Large intestine (tissue), 3 donors: ENCODE measurements around the gene CNTLN. TPM values are rescaled to one million over a fixed set of nuclear protein-coding genes. Genes with fewer than 3 reads are reported as not detected.

Source experiments
- DNase-seq, 2 donors: peaks; one replicate each; pipeline versions ENCODE4 v3.0.0 to v3.0.0-alpha.2; 2013
- H3K27ac ChIP-seq: one replicate; pipeline ENCODE4 v1.5.1; 2013; ENCODE audit warnings: low read length
- H3K27me3 ChIP-seq: 2 replicates; pipeline ENCODE4 v1.6.1; 2013; ENCODE audit warnings: low read length; ENCODE audit not compliant: control insufficient read depth, insufficient read depth
- H3K36me3 ChIP-seq: 2 replicates; pipeline ENCODE4 v1.6.1; 2013; ENCODE audit warnings: low read length; ENCODE audit not compliant: control insufficient read depth, insufficient read depth
- H3K4me1 ChIP-seq: one replicate; pipeline ENCODE4 v1.6.1; 2013; ENCODE audit warnings: low read length; ENCODE audit not compliant: control insufficient read depth, insufficient read depth
- H3K4me3 ChIP-seq: one replicate; pipeline ENCODE4 v1.5.1; 2013; ENCODE audit warnings: low read length
- H3K9me3 ChIP-seq: one replicate; pipeline ENCODE4 v1.6.1; 2013; ENCODE audit warnings: mild to moderate bottlenecking, low read depth, low read length, moderate library complexity; ENCODE audit not compliant: control insufficient read depth
- WGBS: methylation state at CpG from one replicate; pipeline ENCODE4 v1.1.5; 2013; ENCODE audit warnings: low lambda C conversion rate; ENCODE audit not compliant: insufficient coverage; 5-methylcytosine and 5-hydroxymethylcytosine counted together
- polyA plus RNA-seq: library from polyadenylated mRNA; unstranded; fragments of 120-200 nt; gene quantifications from one replicate; pipeline ENCODE4 v1.2.1, GENCODE V29; 2013

The CNTLN gene
- polyA plus RNA-seq, 1 donor = 4.5 TPM

- Histone ChIP-seq H3K27ac (no peak overlapping the region), H3K27me3 (no peaks in the 10 kb centered on the region), H3K9me3 (peaks cover 5% of the 10 kb centered on the region), H3K4me1 (no peaks in the 10 kb centered on the region), H3K4me3 (no peak overlapping the region), H3K36me3 (no peaks in the 10 kb centered on the region)
- 100% methylated on average over 1 of the region's 41 CpGs for WGBS
- no peak for DNase-seq
These were observed 160.2 kb downstream of the CNTLN start for GRCh38 chr9:17294822-17295624.

GRCh38 chr9:17315341-17315740 lies 180.5 kb downstream of the CNTLN start:
- Histone ChIP-seq H3K4me1 (no peaks in the 10 kb centered on the region), H3K27me3 (no peaks in the 10 kb centered on the region), H3K36me3 (no peaks in the 10 kb centered on the region), H3K27ac (no peak overlapping the region), H3K9me3 (no peaks in the 10 kb centered on the region), H3K4me3 (no peak overlapping the region)
- no peak for DNase-seq

- no peak overlapping the region for H3K4me3 ChIP-seq
- no peak for DNase-seq
- H3K36me3 ChIP-seq = no peaks in the 10 kb centered on the region
- H3K4me1 ChIP-seq = no peaks in the 10 kb centered on the region
- no peak overlapping the region for H3K27ac ChIP-seq
- H3K9me3 ChIP-seq = no peaks in the 10 kb centered on the region
- no peaks in the 10 kb centered on the region for H3K27me3 ChIP-seq
- WGBS = 80% methylated on average over 1 of the region's 4 CpGs
These were observed 184.0 kb downstream of the CNTLN start for GRCh38 chr9:17318821-17319320.

GRCh38 chr9:17319864-17320263 lies 185.0 kb downstream of the CNTLN start:
- 25% methylated on average over 1 of the region's 1 CpG for WGBS
- Histone ChIP-seq H3K4me1 (no peaks in the 10 kb centered on the region), H3K4me3 (no peak overlapping the region), H3K27ac (no peak overlapping the region), H3K27me3 (no peaks in the 10 kb centered on the region), H3K36me3 (no peaks in the 10 kb centered on the region), H3K9me3 (no peaks in the 10 kb centered on the region)
- no peak for DNase-seq

GRCh38 chr9:17322882-17323864 lies 188.3 kb downstream of the CNTLN start:
- H3K9me3 ChIP-seq = no peaks in the 10 kb centered on the region
- H3K36me3 ChIP-seq = no peaks in the 10 kb centered on the region
- no peaks in the 10 kb centered on the region for H3K4me1 ChIP-seq
- no peak overlapping the region for H3K4me3 ChIP-seq
- no CpG with 5 or more reads among the region's 10 CpGs for WGBS
- DNase-seq = peak in 1 of 2 donors; percentile 1
- H3K27me3 ChIP-seq = no peaks in the 10 kb centered on the region
- H3K27ac ChIP-seq = no peak overlapping the region

- WGBS = no CpG with 5 or more reads among the region's 2 CpGs
- H3K4me3 ChIP-seq = no peak overlapping the region
- no peaks in the 10 kb centered on the region for H3K4me1 ChIP-seq
- H3K27ac ChIP-seq = no peak overlapping the region
- H3K36me3 ChIP-seq = no peaks in the 10 kb centered on the region
- no peaks in the 10 kb centered on the region for H3K27me3 ChIP-seq
- DNase-seq = no peak
- H3K9me3 ChIP-seq = no peaks in the 10 kb centered on the region
These were observed 193.5 kb downstream of the CNTLN start for GRCh38 chr9:17328331-17328730.

- H3K4me1 ChIP-seq = no peaks in the 10 kb centered on the region
- no peaks in the 10 kb centered on the region for H3K36me3 ChIP-seq
- H3K9me3 ChIP-seq = no peaks in the 10 kb centered on the region
- DNase-seq = no peak
- H3K27ac ChIP-seq = no peak overlapping the region
- no peaks in the 10 kb centered on the region for H3K27me3 ChIP-seq
- H3K4me3 ChIP-seq = no peak overlapping the region
These were observed 195.3 kb downstream of the CNTLN start for GRCh38 chr9:17330097-17330496.

- no peak for DNase-seq
- no CpG with 5 or more reads among the region's 3 CpGs for WGBS
- H3K4me3 ChIP-seq = no peak overlapping the region
These were observed 197.3 kb downstream of the CNTLN start for GRCh38 chr9:17332115-17332514.

GRCh38 chr9:17339156-17339555 lies 204.3 kb downstream of the CNTLN start:
- Histone ChIP-seq H3K27me3 (no peaks in the 10 kb centered on the region), H3K4me1 (no peaks in the 10 kb centered on the region), H3K4me3 (no peak overlapping the region), H3K36me3 (peaks cover 2% of the 10 kb centered on the region), H3K9me3 (no peaks in the 10 kb centered on the region), H3K27ac (no peak overlapping the region)
- DNase-seq = no peak

More at GRCh38 chr9:17332115-17332514, 197.3 kb downstream of the CNTLN start:
- Histone ChIP-seq H3K4me1 (no peaks in the 10 kb centered on the region), H3K27me3 (no peaks in the 10 kb centered on the region), H3K27ac (no peak overlapping the region), H3K9me3 (no peaks in the 10 kb centered on the region), H3K36me3 (no peaks in the 10 kb centered on the region)

- no peak overlapping the region for H3K4me3 ChIP-seq
These were observed 207.9 kb downstream of the CNTLN start for GRCh38 chr9:17342696-17343095.

More at GRCh38 chr9:17342696-17343095, 207.9 kb downstream of the CNTLN start:
- no CpG with 5 or more reads among the region's 4 CpGs for WGBS
- Histone ChIP-seq H3K36me3 (peaks cover 2% of the 10 kb centered on the region), H3K27me3 (no peaks in the 10 kb centered on the region), H3K27ac (no peak overlapping the region), H3K9me3 (no peaks in the 10 kb centered on the region), H3K4me1 (no peaks in the 10 kb centered on the region)
- no peak for DNase-seq
